Fibroblast of mammary gland (primary cell): ENCODE measurements around the gene UBE2G1.
"Not testable (repeated sequence)": the region's sequence is repeated elsewhere in the genome, so short reads cannot be mapped to it uniquely, and the experiment has no call there.

Source experiments
- DNase-seq: peaks from one replicate; pipeline ENCODE4 v3.0.0-alpha.2; 2010; ENCODE audit warnings: low read depth
- H3K4me3 ChIP-seq: 2 replicates; pipeline ENCODE4 v1.5.1; 2011; ENCODE audit warnings: low read depth, mild to moderate bottlenecking, low read length, moderate library complexity; ENCODE audit not compliant: control insufficient read depth
- CTCF ChIP-seq: conservative IDR thresholded peaks from 2 replicates; pipeline ENCODE4 v1.5.1; 2011; ENCODE audit warnings: low read depth, low read length, inconsistent platforms; ENCODE audit not compliant: control insufficient read depth, insufficient read depth

The UBE2G1 gene

GRCh38 chr17:4375039-4375748 is 8.7 kb upstream of the UBE2G1 start:
- no peak for DNase-seq
- H3K4me3 ChIP-seq = no peak overlapping the region
- no peak for TF ChIP-seq CTCF

GRCh38 chr17:4369557-4370230 is 3.2 kb upstream of the UBE2G1 start:
- H3K4me3 ChIP-seq = no peak overlapping the region
- DNase-seq = no peak
- no peak for TF ChIP-seq CTCF

GRCh38 chr17:4368341-4368740 is 1.9 kb upstream of the UBE2G1 start:
- no peak for TF ChIP-seq CTCF
- H3K4me3 ChIP-seq = no peak overlapping the region
- no peak for DNase-seq

GRCh38 chr17:4367177-4367576 is 702 bp upstream of the UBE2G1 start:
- not testable (repeated sequence) for H3K4me3 ChIP-seq, DNase-seq

GRCh38 chr17:4365628-4366326 is 698 bp downstream of the UBE2G1 start:
- H3K4me3 ChIP-seq = peak overlapping the region; percentile 46
- no peak for TF ChIP-seq CTCF
- DNase-seq = no peak

GRCh38 chr17:4365103-4365627 is 1.3 kb downstream of the UBE2G1 start:
- H3K4me3 ChIP-seq = peak overlapping the region; percentile 46
- peak; percentile 91 for DNase-seq
- no peak for TF ChIP-seq CTCF

- H3K4me3 ChIP-seq = peak overlapping the region; percentile 46
- no peak for DNase-seq
- TF ChIP-seq CTCF = no peak
Measured at GRCh38 chr17:4364622-4365041, 1.8 kb downstream of the UBE2G1 start.
